NB4 (cell line): Measurements from ENCODE around the gene ZYX.

Experiments
- MYC ChIP-seq: IDR thresholded peaks from 2 replicates; pipeline ENCODE4 v1.6.1; 2011; ENCODE audit warnings: low read depth, low read length
- POLR2A ChIP-seq: IDR thresholded peaks from 2 replicates; pipeline ENCODE4 v1.6.1; 2011; ENCODE audit warnings: mild to moderate bottlenecking; ENCODE audit not compliant: insufficient read length; ENCODE audit errors: extremely low read depth
- TF ChIP-seq, protein P1 (sequence below): IDR thresholded peaks from one replicate; pipeline ENCODE4 v1.5.1; 2012; ENCODE audit warnings: low read depth, low read length
- TF ChIP-seq, protein P2 (sequence below): IDR thresholded peaks from 2 replicates; pipeline ENCODE4 v1.6.1; 2011; ENCODE audit warnings: low read depth, low read length

DNA sequence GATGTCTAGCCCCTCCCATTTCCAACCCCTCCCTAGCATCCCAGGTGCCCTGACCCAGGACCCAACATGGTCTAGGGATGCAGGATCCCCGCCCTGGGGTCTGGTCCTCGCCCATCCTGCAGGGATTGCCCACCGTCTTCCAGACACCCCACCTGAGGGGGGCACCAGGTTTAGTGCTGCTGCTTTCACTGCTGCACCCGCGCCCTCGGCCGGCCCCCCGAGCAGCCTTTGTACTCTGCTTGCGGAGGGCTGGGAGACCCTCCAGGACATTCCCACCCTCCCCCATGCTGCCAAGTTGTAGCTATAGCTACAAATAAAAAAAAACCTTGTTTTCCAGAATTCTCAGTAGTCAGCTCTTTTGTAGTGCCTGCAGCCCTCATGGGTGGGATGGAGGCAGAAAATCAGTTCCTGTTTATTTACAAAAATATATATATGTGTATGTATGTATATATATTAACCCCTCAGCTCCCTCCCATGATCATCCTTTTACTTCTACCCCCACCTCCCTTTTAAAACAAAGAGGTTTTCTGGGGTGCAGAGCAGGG lies 9.7 kb downstream of the ZYX start:
- TF ChIP-seq, protein P1, sequence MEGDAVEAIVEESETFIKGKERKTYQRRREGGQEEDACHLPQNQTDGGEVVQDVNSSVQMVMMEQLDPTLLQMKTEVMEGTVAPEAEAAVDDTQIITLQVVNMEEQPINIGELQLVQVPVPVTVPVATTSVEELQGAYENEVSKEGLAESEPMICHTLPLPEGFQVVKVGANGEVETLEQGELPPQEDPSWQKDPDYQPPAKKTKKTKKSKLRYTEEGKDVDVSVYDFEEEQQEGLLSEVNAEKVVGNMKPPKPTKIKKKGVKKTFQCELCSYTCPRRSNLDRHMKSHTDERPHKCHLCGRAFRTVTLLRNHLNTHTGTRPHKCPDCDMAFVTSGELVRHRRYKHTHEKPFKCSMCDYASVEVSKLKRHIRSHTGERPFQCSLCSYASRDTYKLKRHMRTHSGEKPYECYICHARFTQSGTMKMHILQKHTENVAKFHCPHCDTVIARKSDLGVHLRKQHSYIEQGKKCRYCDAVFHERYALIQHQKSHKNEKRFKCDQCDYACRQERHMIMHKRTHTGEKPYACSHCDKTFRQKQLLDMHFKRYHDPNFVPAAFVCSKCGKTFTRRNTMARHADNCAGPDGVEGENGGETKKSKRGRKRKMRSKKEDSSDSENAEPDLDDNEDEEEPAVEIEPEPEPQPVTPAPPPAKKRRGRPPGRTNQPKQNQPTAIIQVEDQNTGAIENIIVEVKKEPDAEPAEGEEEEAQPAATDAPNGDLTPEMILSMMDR = no peak
- TF ChIP-seq POLR2A (no peak), MYC (no peak)
- TF ChIP-seq, protein P2, sequence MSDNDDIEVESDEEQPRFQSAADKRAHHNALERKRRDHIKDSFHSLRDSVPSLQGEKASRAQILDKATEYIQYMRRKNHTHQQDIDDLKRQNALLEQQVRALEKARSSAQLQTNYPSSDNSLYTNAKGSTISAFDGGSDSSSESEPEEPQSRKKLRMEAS = no peak
